Measurements from ENCODE around the gene ZNF121.
"Not testable (repeated sequence)": the region's sequence is repeated elsewhere in the genome, so short reads cannot be mapped to it uniquely, and the experiment has no call there.

ZNF121 gene

GRCh38 chr19:9584073-9584833, at the start of gene ZNF121:
ZNF121 (minus strand) TSS chr19:9584504; CDS start chr19:9568097, 16,407 bp downstream.
- peaks cover 32% of the 10 kb centered on the region for H3K9me3 Mint-ChIP-seq
- peak within 1 kb of the TSS; percentile 93 for H3K4me3 Mint-ChIP-seq
- peaks cover 11% of the 10 kb centered on the region for H3K27me3 Mint-ChIP-seq
- intact Hi-C loops (cut with micrococcal nuclease): loop anchor here (2.0 to 10.0 kb wide), 5 partner anchors 37 to 379 kb away; partner anchors contain the start of genes ZNF266, ZNF426 and ZNF561
- H3K4me1 Mint-ChIP-seq (ENCODE audit: low read depth): peaks cover 18% of the 10 kb centered on the region
- peak within 1 kb of the TSS; percentile 98 for H3K27ac Mint-ChIP-seq
- H3K36me3 Mint-ChIP-seq (ENCODE audit: low read depth): peaks cover 41% of the 10 kb centered on the region

GRCh38 chr19:9627856-9628255, 43.6 kb upstream of the ZNF121 start:
- Mint-ChIP-seq H3K4me3 (no peak overlapping the region), H3K4me1 (ENCODE audit: low read depth) (peaks cover 26% of the 10 kb centered on the region), H3K36me3 (ENCODE audit: low read depth) (peaks cover 36% of the 10 kb centered on the region), H3K27me3 (no peaks in the 10 kb centered on the region), H3K9me3 (no peaks in the 10 kb centered on the region), H3K27ac (peak overlapping the region; percentile 2)
- intact Hi-C loops (cut with micrococcal nuclease): no loop called here

GRCh38 chr19:9622531-9622930, 38.2 kb upstream of the ZNF121 start:
- peak overlapping the region; percentile 100 for H3K27ac Mint-ChIP-seq
- intact Hi-C loops (cut with micrococcal nuclease): loop anchor here (5.0 kb wide), 3 partner anchors 85 to 485 kb away; partner anchors contain the start of gene ZNF426
- H3K9me3 Mint-ChIP-seq: no peaks in the 10 kb centered on the region
- H3K4me1 Mint-ChIP-seq (ENCODE audit: low read depth): peaks cover 42% of the 10 kb centered on the region
- H3K4me3 Mint-ChIP-seq: no peak overlapping the region
- H3K36me3 Mint-ChIP-seq (ENCODE audit: low read depth): peaks cover 39% of the 10 kb centered on the region
- H3K27me3 Mint-ChIP-seq: no peaks in the 10 kb centered on the region

GRCh38 chr19:9621156-9622037, 37.1 kb upstream of the ZNF121 start, which contains the start of gene ZNF561:
ZNF561 (minus strand) TSS chr19:9621232; CDS start chr19:9619456, 1,776 bp downstream.
- Mint-ChIP-seq H3K4me3 (peak within 1 kb of the TSS; percentile 98), H3K27me3 (no peaks in the 10 kb centered on the region), H3K9me3 (no peaks in the 10 kb centered on the region), H3K27ac (peak within 1 kb of the TSS; percentile 100), H3K36me3 (ENCODE audit: low read depth) (peaks cover 44% of the 10 kb centered on the region), H3K4me1 (ENCODE audit: low read depth) (peaks cover 38% of the 10 kb centered on the region)
- intact Hi-C loops (cut with micrococcal nuclease): loop anchor here (2.0 to 5.0 kb wide), 5 partner anchors 37 to 484 kb away; partner anchors contain the start of genes ZNF121, ZNF426 and ZNF562

GRCh38 chr19:9620842-9621155, 36.5 kb upstream of the ZNF121 start:
- Mint-ChIP-seq H3K4me3 (peak overlapping the region; percentile 98), H3K4me1 (ENCODE audit: low read depth) (peaks cover 35% of the 10 kb centered on the region), H3K36me3 (ENCODE audit: low read depth) (peaks cover 50% of the 10 kb centered on the region), H3K9me3 (no peaks in the 10 kb centered on the region), H3K27ac (peak overlapping the region; percentile 100), H3K27me3 (no peaks in the 10 kb centered on the region)
- intact Hi-C loops (cut with micrococcal nuclease): loop anchor here (2.0 to 5.0 kb wide), 5 partner anchors 36 to 483 kb away; partner anchors contain the start of genes ZNF121, ZNF426 and ZNF562

GRCh38 chr19:9615844-9616243, 31.5 kb upstream of the ZNF121 start:
- Mint-ChIP-seq H3K36me3 (ENCODE audit: low read depth) (peaks cover 92% of the 10 kb centered on the region), H3K27ac (no peak overlapping the region), H3K27me3 (no peaks in the 10 kb centered on the region), H3K9me3 (peaks cover 27% of the 10 kb centered on the region), H3K4me1 (ENCODE audit: low read depth) (peaks cover 12% of the 10 kb centered on the region), H3K4me3 (no peak overlapping the region)
- intact Hi-C loops (cut with micrococcal nuclease): no loop called here

- intact Hi-C loops (cut with micrococcal nuclease): no loop called here
- peaks cover 70% of the 10 kb centered on the region for H3K9me3 Mint-ChIP-seq
- no peaks in the 10 kb centered on the region for H3K4me1 Mint-ChIP-seq (ENCODE audit: low read depth)
- no peak overlapping the region for H3K4me3 Mint-ChIP-seq
- H3K27ac Mint-ChIP-seq: no peak overlapping the region
- H3K27me3 Mint-ChIP-seq: no peaks in the 10 kb centered on the region
- peaks cover 79% of the 10 kb centered on the region for H3K36me3 Mint-ChIP-seq (ENCODE audit: low read depth)
Observed at GRCh38 chr19:9610484-9611113, 26.3 kb upstream of the ZNF121 start.

GRCh38 chr19:9608912-9609311, 24.6 kb upstream of the ZNF121 start:
- intact Hi-C loops (cut with micrococcal nuclease): no loop called here
- no peaks in the 10 kb centered on the region for H3K27me3 Mint-ChIP-seq
- H3K36me3 Mint-ChIP-seq (ENCODE audit: low read depth): peaks cover 62% of the 10 kb centered on the region
- H3K27ac Mint-ChIP-seq: no peak overlapping the region
- peaks cover 74% of the 10 kb centered on the region for H3K9me3 Mint-ChIP-seq
- no peaks in the 10 kb centered on the region for H3K4me1 Mint-ChIP-seq (ENCODE audit: low read depth)
- H3K4me3 Mint-ChIP-seq: no peak overlapping the region

- H3K4me1 Mint-ChIP-seq (ENCODE audit: low read depth): no peaks in the 10 kb centered on the region
- peaks cover 38% of the 10 kb centered on the region for H3K9me3 Mint-ChIP-seq
- intact Hi-C loops (cut with micrococcal nuclease): no loop called here
- H3K27ac Mint-ChIP-seq: no peak overlapping the region
- no peaks in the 10 kb centered on the region for H3K36me3 Mint-ChIP-seq (ENCODE audit: low read depth)
- peaks cover 2% of the 10 kb centered on the region for H3K27me3 Mint-ChIP-seq
- no peak overlapping the region for H3K4me3 Mint-ChIP-seq
Observed at GRCh38 chr19:9597027-9597426, 12.7 kb upstream of the ZNF121 start.

- Mint-ChIP-seq H3K27ac (no peak overlapping the region), H3K4me3 (no peak overlapping the region)
- intact Hi-C loops (cut with micrococcal nuclease): loop anchor here (2.0 to 10.0 kb wide), 4 partner anchors 152 to 382 kb away; partner anchors contain the start of gene ZNF266
Observed at GRCh38 chr19:9586764-9587163, 2.5 kb upstream of the ZNF121 start.

GRCh38 chr19:9582081-9582725, 2.1 kb downstream of the ZNF121 start:
- H3K4me1 Mint-ChIP-seq (ENCODE audit: low read depth): peaks cover 18% of the 10 kb centered on the region

More at GRCh38 chr19:9586764-9587163, 2.5 kb upstream of the ZNF121 start:
- Mint-ChIP-seq H3K27me3 (peaks cover 20% of the 10 kb centered on the region), H3K36me3 (ENCODE audit: low read depth) (peaks cover 18% of the 10 kb centered on the region), H3K4me1 (ENCODE audit: low read depth) (peaks cover 13% of the 10 kb centered on the region), H3K9me3 (peaks cover 10% of the 10 kb centered on the region)

GRCh38 chr19:9580728-9581127, 3.6 kb downstream of the ZNF121 start:
- Mint-ChIP-seq H3K4me1 (ENCODE audit: low read depth) (peaks cover 12% of the 10 kb centered on the region), H3K27me3 (no peaks in the 10 kb centered on the region), H3K27ac (no peak overlapping the region), H3K4me3 (no peak overlapping the region), H3K9me3 (peaks cover 67% of the 10 kb centered on the region), H3K36me3 (ENCODE audit: low read depth) (peaks cover 77% of the 10 kb centered on the region)
- intact Hi-C loops (cut with micrococcal nuclease): loop anchor here (5.0 to 10.0 kb wide), 4 partner anchors 43 to 376 kb away; partner anchors contain the start of genes ZNF266 and ZNF426

More at GRCh38 chr19:9582081-9582725, 2.1 kb downstream of the ZNF121 start:
- not testable (repeated sequence) for H3K4me3 Mint-ChIP-seq, H3K27ac Mint-ChIP-seq, H3K27me3 Mint-ChIP-seq
- Mint-ChIP-seq H3K36me3 (ENCODE audit: low read depth) (peaks cover 62% of the 10 kb centered on the region), H3K9me3 (peaks cover 53% of the 10 kb centered on the region)
- intact Hi-C loops (cut with micrococcal nuclease): loop anchor here (5.0 to 10.0 kb wide), 4 partner anchors 45 to 377 kb away; partner anchors contain the start of genes ZNF266 and ZNF426

- Mint-ChIP-seq H3K36me3 (ENCODE audit: low read depth) (peaks cover 97% of the 10 kb centered on the region), H3K27ac (no peak overlapping the region), H3K4me1 (ENCODE audit: low read depth) (no peaks in the 10 kb centered on the region), H3K9me3 (peaks cover 92% of the 10 kb centered on the region), H3K4me3 (no peak overlapping the region), H3K27me3 (no peaks in the 10 kb centered on the region)
- intact Hi-C loops (cut with micrococcal nuclease): no loop called here
Observed at GRCh38 chr19:9570255-9570654, 14.0 kb downstream of the ZNF121 start.
